ENCODE measurements around the gene RANBP3L. TPM values are rescaled to one million over a fixed set of nuclear protein-coding genes. Genes with fewer than 3 reads are reported as not detected.

RANBP3L gene
- total and polyA plus RNA-seq, 9 of the 15 experiments (the other 6 are each of a cell fraction or from before 2014, with no cell fraction given) = 0.01 to 0.06 TPM; not detected in 7

DNA sequence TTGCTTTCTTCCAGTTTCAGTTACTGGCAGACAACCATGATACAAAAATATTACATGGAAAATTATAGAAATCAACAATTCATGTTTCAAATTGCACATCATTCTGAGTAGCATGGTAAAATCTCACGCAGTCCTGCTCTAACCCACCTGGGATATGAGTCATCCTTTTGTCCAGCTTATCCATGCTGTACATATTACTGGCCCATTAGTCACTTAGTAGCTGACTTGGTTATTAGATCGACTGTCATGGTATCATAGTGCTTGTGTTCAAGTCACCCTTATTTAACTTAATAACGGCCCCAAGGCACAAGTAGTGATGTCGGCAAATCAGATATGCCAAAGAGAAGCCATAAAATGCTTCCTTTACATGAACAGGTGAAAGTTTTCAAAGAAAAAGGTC, 101.2 kb downstream of the RANBP3L start:
- Histone ChIP-seq H3K4me1 (replicated peaks in 1 of 2; ENCODE audit: control insufficient read depth in 2 of 2, insufficient read depth in 2 of 2, low read length in 2 of 2) (no peaks in the 10 kb centered on the region), H3K27me3 (ENCODE audit: control insufficient read depth in 2 of 2, insufficient read depth in 2 of 2, low read length in 2 of 2) (no peaks in the 10 kb centered on the region), H3K36me3 (ENCODE audit: control insufficient read depth, insufficient read depth, low read length) (peaks cover 70% of the 10 kb centered on the region; the same call in 2 of the 3 replicates), H3K9me1 (ENCODE audit: control insufficient read depth, insufficient read depth, low read length) (no peaks in the 10 kb centered on the region), H3K9ac (ENCODE audit: insufficient read depth in 1 of 2, low read depth in 2 of 2, low read length in 2 of 2) (no peak overlapping the region), H3K9me3 (replicated peaks; ENCODE audit: control insufficient read depth, insufficient read depth, low read depth, low read length) (no peaks in the 10 kb centered on the region), H3K79me2 (ENCODE audit: control insufficient read depth, insufficient read depth, low read length) (no peaks in the 10 kb centered on the region), H3K4me3 (no peak overlapping the region), H3K27ac (ENCODE audit: extremely low read depth, low read depth, low read length) (no peak overlapping the region), H4K20me1 (replicated peaks; ENCODE audit: control insufficient read depth, insufficient read depth, low read length) (no peaks in the 10 kb centered on the region), H3K4me2 (ENCODE audit: insufficient read depth, low read length) (no peak overlapping the region), H2AFZ (ENCODE audit: low read depth, low read length) (no peak overlapping the region)
- peak; percentile 35; the same call in 1 of the 2 replicates for TF ChIP-seq ARID1B (IDR thresholded peaks at IDR 0.05)
- TF ChIP-seq, protein P1, sequence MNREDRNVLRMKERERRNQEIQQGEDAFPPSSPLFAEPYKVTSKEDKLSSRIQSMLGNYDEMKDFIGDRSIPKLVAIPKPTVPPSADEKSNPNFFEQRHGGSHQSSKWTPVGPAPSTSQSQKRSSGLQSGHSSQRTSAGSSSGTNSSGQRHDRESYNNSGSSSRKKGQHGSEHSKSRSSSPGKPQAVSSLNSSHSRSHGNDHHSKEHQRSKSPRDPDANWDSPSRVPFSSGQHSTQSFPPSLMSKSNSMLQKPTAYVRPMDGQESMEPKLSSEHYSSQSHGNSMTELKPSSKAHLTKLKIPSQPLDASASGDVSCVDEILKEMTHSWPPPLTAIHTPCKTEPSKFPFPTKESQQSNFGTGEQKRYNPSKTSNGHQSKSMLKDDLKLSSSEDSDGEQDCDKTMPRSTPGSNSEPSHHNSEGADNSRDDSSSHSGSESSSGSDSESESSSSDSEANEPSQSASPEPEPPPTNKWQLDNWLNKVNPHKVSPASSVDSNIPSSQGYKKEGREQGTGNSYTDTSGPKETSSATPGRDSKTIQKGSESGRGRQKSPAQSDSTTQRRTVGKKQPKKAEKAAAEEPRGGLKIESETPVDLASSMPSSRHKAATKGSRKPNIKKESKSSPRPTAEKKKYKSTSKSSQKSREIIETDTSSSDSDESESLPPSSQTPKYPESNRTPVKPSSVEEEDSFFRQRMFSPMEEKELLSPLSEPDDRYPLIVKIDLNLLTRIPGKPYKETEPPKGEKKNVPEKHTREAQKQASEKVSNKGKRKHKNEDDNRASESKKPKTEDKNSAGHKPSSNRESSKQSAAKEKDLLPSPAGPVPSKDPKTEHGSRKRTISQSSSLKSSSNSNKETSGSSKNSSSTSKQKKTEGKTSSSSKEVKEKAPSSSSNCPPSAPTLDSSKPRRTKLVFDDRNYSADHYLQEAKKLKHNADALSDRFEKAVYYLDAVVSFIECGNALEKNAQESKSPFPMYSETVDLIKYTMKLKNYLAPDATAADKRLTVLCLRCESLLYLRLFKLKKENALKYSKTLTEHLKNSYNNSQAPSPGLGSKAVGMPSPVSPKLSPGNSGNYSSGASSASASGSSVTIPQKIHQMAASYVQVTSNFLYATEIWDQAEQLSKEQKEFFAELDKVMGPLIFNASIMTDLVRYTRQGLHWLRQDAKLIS (CRISPR knock-in tag; IDR thresholded peaks at IDR 0.05) = no peak
- TF ChIP-seq, protein P2, sequence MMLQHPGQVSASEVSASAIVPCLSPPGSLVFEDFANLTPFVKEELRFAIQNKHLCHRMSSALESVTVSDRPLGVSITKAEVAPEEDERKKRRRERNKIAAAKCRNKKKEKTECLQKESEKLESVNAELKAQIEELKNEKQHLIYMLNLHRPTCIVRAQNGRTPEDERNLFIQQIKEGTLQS (IDR thresholded peaks at IDR 0.05) = peak; percentile 72
- TF ChIP-seq, protein P2 (CRISPR knock-in tag; conservative IDR thresholded peaks at IDR 0.05) = no peak
- no peak for TF ChIP-seq ELF4 (CRISPR knock-in tag; IDR thresholded peaks at IDR 0.05)
- no peak for TF ChIP-seq ZNF57 (CRISPR knock-in tag; IDR thresholded peaks at IDR 0.05)
- TF ChIP-seq JUND (IDR thresholded peaks at IDR 0.05; ENCODE audit: borderline replicate concordance, low read depth, low read length) = peak; percentile 49; the same call in 1 of the 2 replicates
- no peak for TF ChIP-seq JUND (tag; IDR thresholded peaks at IDR 0.05; ENCODE audit: borderline replicate concordance, low read depth, low read length)
- TF ChIP-seq, protein P3, sequence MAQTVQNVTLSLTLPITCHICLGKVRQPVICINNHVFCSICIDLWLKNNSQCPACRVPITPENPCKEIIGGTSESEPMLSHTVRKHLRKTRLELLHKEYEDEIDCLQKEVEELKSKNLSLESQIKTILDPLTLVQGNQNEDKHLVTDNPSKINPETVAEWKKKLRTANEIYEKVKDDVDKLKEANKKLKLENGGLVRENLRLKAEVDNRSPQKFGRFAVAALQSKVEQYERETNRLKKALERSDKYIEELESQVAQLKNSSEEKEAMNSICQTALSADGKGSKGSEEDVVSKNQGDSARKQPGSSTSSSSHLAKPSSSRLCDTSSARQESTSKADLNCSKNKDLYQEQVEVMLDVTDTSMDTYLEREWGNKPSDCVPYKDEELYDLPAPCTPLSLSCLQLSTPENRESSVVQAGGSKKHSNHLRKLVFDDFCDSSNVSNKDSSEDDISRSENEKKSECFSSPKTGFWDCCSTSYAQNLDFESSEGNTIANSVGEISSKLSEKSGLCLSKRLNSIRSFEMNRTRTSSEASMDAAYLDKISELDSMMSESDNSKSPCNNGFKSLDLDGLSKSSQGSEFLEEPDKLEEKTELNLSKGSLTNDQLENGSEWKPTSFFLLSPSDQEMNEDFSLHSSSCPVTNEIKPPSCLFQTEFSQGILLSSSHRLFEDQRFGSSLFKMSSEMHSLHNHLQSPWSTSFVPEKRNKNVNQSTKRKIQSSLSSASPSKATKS (CRISPR knock-in tag; IDR thresholded peaks at IDR 0.05) = no peak
- peak; percentile 39; the same call in 1 of the 2 replicates for TF ChIP-seq CBFA2T3 (IDR thresholded peaks at IDR 0.05)
- no peak for TF ChIP-seq SIN3B (IDR thresholded peaks at IDR 0.05; ENCODE audit: low read depth)
- peak; percentile 19 for TF ChIP-seq DACH1 (IDR thresholded peaks at IDR 0.05; ENCODE audit: partially characterized antibody)
- peak; percentile 47 for TF ChIP-seq FOSL1 (tag; conservative IDR thresholded peaks at IDR 0.05)
- WGBS (ENCODE audit: insufficient coverage, low coverage, missing lambda C conversion rate) = 74% methylated on average over 4 of the region's 4 CpGs
- POLR2A ChIA-PET = no interaction called here
- BruUV-seq (replicated peaks) = no TSS peak
- ATAC-seq = no peak
- DNase-seq (ENCODE audit: extremely low read depth in 1 of 4, low spot score in 3 of 4) = peak in 2 of 4 experiments; percentile 11 to 22
- in situ Hi-C loops (cut with MboI) = no loop called here
- intact Hi-C loops (cut with micrococcal nuclease) = no loop called here
- peak; percentile 58 for FAIRE-seq
- CTCF ChIA-PET (ENCODE audit: low intra/inter-chr PET ratio) = no interaction called here

Measured in K562 (cell line).